IMR-90 (cell line): ENCODE measurements around the gene KRTAP3-1. TPM values are rescaled to one million over a fixed set of nuclear protein-coding genes. Genes with fewer than 3 reads are reported as not detected.

ENCODE experiments used
- ATAC-seq: fragments of 200-7000 bp; cut with Tn5 transposase; 2 replicates; pipeline ENCODE4 v1.9.1; 2020; ENCODE audit warnings: low read depth, mild to moderate bottlenecking, moderate library complexity
- BruUV-seq: library from RNA; stranded (reverse); fragments of 400-500 nt; replicated peaks from 2 replicates; lab custom pipeline; 2021; lab: Mats Ljungman, UMichigan
- CTCF ChIA-PET: fragments of 300-600 bp; formaldehyde crosslinking; extraction: SDS; loops from one replicate; lab custom pipeline; 2021; ENCODE audit warnings: antibody characterized with exemption; lab: Yijun Ruan, JAX
- POLR2A ChIA-PET: fragments of 300-600 bp; sonication (Branson Sonifier 250); formaldehyde crosslinking; loops from one replicate; lab custom pipeline; 2022; ENCODE audit warnings: antibody characterized with exemption; ENCODE audit not compliant: unreplicated experiment; lab: Charles Lee
- DNase-seq: peaks from one replicate; pipeline ENCODE4 v3.0.0; 2013
- H2AFZ ChIP-seq: replicated peaks from 2 replicates; pipeline ENCODE3; 2013; ENCODE audit warnings: low read length, mild to moderate bottlenecking; ENCODE audit not compliant: poor library complexity
- H2AK5ac ChIP-seq: 2 replicates; pipeline ENCODE4 v1.6.1; 2013; ENCODE audit warnings: low read depth, low read length, inconsistent platforms
- H2AK9ac ChIP-seq: replicated peaks from 2 replicates; pipeline ENCODE3; 2013; ENCODE audit warnings: mild to moderate bottlenecking, low read depth, low read length, moderate library complexity; ENCODE audit not compliant: poor library complexity
- H2BK120ac ChIP-seq: 2 replicates; pipeline ENCODE4 v1.6.1; 2013; ENCODE audit warnings: low read depth, low read length, inconsistent platforms
- H2BK15ac ChIP-seq: 3 replicates; pipeline ENCODE4 v1.6.1; 2013; ENCODE audit warnings: low read depth, low read length, inconsistent platforms
- H2BK20ac ChIP-seq: 2 replicates; pipeline ENCODE4 v1.6.1; 2013; ENCODE audit warnings: low read depth, mild to moderate bottlenecking, inconsistent platforms, low read length, moderate library complexity
- H2BK5ac ChIP-seq: 2 replicates; pipeline ENCODE4 v1.6.1; 2013; ENCODE audit warnings: mild to moderate bottlenecking, low read depth, low read length, inconsistent platforms; ENCODE audit not compliant: poor library complexity, severe bottlenecking
- H3K14ac ChIP-seq: replicated peaks from 2 replicates; pipeline ENCODE4 v1.6.1; 2013; ENCODE audit warnings: low read depth, low read length, inconsistent platforms
- H3K18ac ChIP-seq: 2 replicates; pipeline ENCODE4 v1.6.1; 2013; ENCODE audit warnings: low read depth, low read length, control low read depth
- H3K23ac ChIP-seq: 2 replicates; pipeline ENCODE4 v1.6.1; 2013; ENCODE audit warnings: low read depth, low read length, inconsistent platforms
- H3K27ac ChIP-seq: 2 replicates; pipeline ENCODE4 v1.5.1; 2013; ENCODE audit warnings: mild to moderate bottlenecking, control low read depth, low read length; ENCODE audit not compliant: insufficient read depth
- H3K27me3 ChIP-seq: 2 replicates; pipeline ENCODE4 v1.6.1; 2013; ENCODE audit warnings: low read length; ENCODE audit not compliant: control insufficient read depth, insufficient read depth
- H3K36me3 ChIP-seq: 2 replicates; pipeline ENCODE4 v1.6.1; 2013; ENCODE audit warnings: low read length, mixed read lengths; ENCODE audit not compliant: control insufficient read depth, insufficient read depth
- H3K4ac ChIP-seq: 2 replicates; pipeline ENCODE4 v1.6.1; 2013; ENCODE audit warnings: low read depth, low read length, inconsistent platforms
- H3K4me1 ChIP-seq: 2 replicates; pipeline ENCODE4 v1.6.1; 2013; ENCODE audit warnings: low read length, mixed read lengths; ENCODE audit not compliant: control insufficient read depth, insufficient read depth
- H3K4me2 ChIP-seq: 2 replicates; pipeline ENCODE4 v1.6.1; 2013; ENCODE audit warnings: low read depth, mild to moderate bottlenecking, control low read depth, low read length, moderate library complexity
- H3K4me3 ChIP-seq: 2 replicates; pipeline ENCODE4 v1.5.1; 2013; ENCODE audit warnings: low read depth, mild to moderate bottlenecking, control low read depth, low read length, moderate library complexity; ENCODE audit not compliant: insufficient read depth
- H3K56ac ChIP-seq: 2 replicates; pipeline ENCODE4 v1.6.1; 2013; ENCODE audit warnings: low read length, inconsistent platforms; ENCODE audit not compliant: insufficient read depth; ENCODE audit errors: extremely low read depth
- H3K79me1 ChIP-seq, 2 experiments: 2 replicates each; pipeline ENCODE4 v1.6.1; 2013; ENCODE audit warnings: low read length in 2 of 2, inconsistent platforms in 1 of 2, low read depth in 1 of 2
- H3K9ac ChIP-seq: 2 replicates; pipeline ENCODE4 v1.6.1; 2013; ENCODE audit warnings: low read depth, low read length, control low read depth
- H3K9me1 ChIP-seq: 2 replicates; pipeline ENCODE4 v1.6.1; 2013; ENCODE audit warnings: low read length, inconsistent platforms; ENCODE audit not compliant: insufficient read depth
- H3K9me3 ChIP-seq: 2 replicates; pipeline ENCODE4 v1.6.1; 2013; ENCODE audit warnings: low read length; ENCODE audit not compliant: control insufficient read depth, insufficient read depth
- H4K20me1 ChIP-seq: 2 replicates; pipeline ENCODE4 v1.6.1; 2013; ENCODE audit warnings: low read length, inconsistent platforms; ENCODE audit not compliant: insufficient read depth
- H4K5ac ChIP-seq: 2 replicates; pipeline ENCODE4 v1.6.1; 2013; ENCODE audit warnings: mild to moderate bottlenecking, low read depth, low read length, control low read depth
- H4K8ac ChIP-seq, 2 experiments: 2 replicates each; pipeline ENCODE4 v1.6.1; 2013; ENCODE audit warnings: low read depth in 2 of 2, low read length in 2 of 2, control low read depth in 1 of 2, inconsistent platforms in 1 of 2
- H4K91ac ChIP-seq: 2 replicates; pipeline ENCODE4 v1.6.1; 2013; ENCODE audit warnings: low read depth, low read length, inconsistent platforms; ENCODE audit not compliant: insufficient read depth
- BHLHE40 ChIP-seq: fragments of 150-350 bp; IDR thresholded peaks from 2 replicates; pipeline ENCODE4 v1.6.1; 2016; ENCODE audit warnings: mild to moderate bottlenecking, low read depth, low read length
- CTCF ChIP-seq: conservative IDR thresholded peaks from 2 replicates; pipeline ENCODE4 v1.5.1; 2012; ENCODE audit warnings: mild to moderate bottlenecking, low read depth, low read length, improper control_type of control experiment
- ELK1 ChIP-seq: fragments of 150-350 bp; IDR thresholded peaks from 2 replicates; pipeline ENCODE4 v1.6.1; 2016; ENCODE audit warnings: low read depth, mild to moderate bottlenecking, low read length, moderate library complexity, borderline replicate concordance
- MXI1 ChIP-seq: IDR thresholded peaks from 2 replicates; pipeline ENCODE4 v1.6.1; 2012; ENCODE audit warnings: low read depth, mild to moderate bottlenecking, low read length, moderate library complexity, borderline replicate concordance
- POLR2A ChIP-seq: IDR thresholded peaks from 2 replicates; pipeline ENCODE4 v1.6.1; 2012; ENCODE audit warnings: mild to moderate bottlenecking, low read depth, low read length
- RCOR1 ChIP-seq: IDR thresholded peaks from 2 replicates; pipeline ENCODE4 v1.6.1; 2012; ENCODE audit warnings: mild to moderate bottlenecking, low read length, improper control_type of control experiment; ENCODE audit not compliant: insufficient replicate concordance
- RFX5 ChIP-seq: IDR thresholded peaks from 2 replicates; pipeline ENCODE4 v1.8.0; 2012; ENCODE audit warnings: low read depth, mild to moderate bottlenecking, low read length, moderate library complexity
- SMC3 ChIP-seq: fragments of 150-350 bp; IDR thresholded peaks from 2 replicates; pipeline ENCODE4 v1.6.1; 2016; ENCODE audit warnings: low read depth, mild to moderate bottlenecking, antibody characterized with exemption, low read length, moderate library complexity
- WGBS, 2 experiments: methylation state at CpG; one replicate each; pipeline versions ENCODE4 v1.1.5 to v1.1.7; 2013; ENCODE audit warnings: missing lambda C conversion rate in 2 of 2; ENCODE audit not compliant: insufficient read length in 1 of 2; ENCODE audit errors: extremely low coverage in 2 of 2; 5-methylcytosine and 5-hydroxymethylcytosine counted together
- dilution Hi-C: fragments of 300-500 bp; cut with HindIII; formaldehyde crosslinking; loops from one replicate; pipeline ENCODE4 v1.14.3; 2018; ENCODE audit warnings: low sequenced_read_pairs; ENCODE audit not compliant: unreplicated experiment
- in situ Hi-C: fragments of 300-500 bp; cut with MboI; formaldehyde crosslinking; loops from 3 replicates; pipeline ENCODE4 v1.14.3; 2019; ENCODE audit warnings: low sequenced_read_pairs, inconsistent platforms, mixed read lengths
- intact Hi-C: fragments of 100-400 bp; cut with micrococcal nuclease; formaldehyde crosslinking; loops from 2 replicates; pipeline ENCODE4 v1.10.0; 2022
- polyA plus RNA-seq, 3 experiments: library from polyadenylated mRNA; depleted of rRNA; stranded (reverse); fragments of >200 nt; gene quantifications; 2 replicates each; pipeline ENCODE4 v1.2.3, GENCODE V29; 2012; ENCODE audit warnings: low replicate concordance in 1 of 3
- total RNA-seq: library from RNA; depleted of rRNA; stranded (reverse); fragments of >200 nt; gene quantifications from 2 replicates; pipeline ENCODE4 v1.2.3, GENCODE V29; 2012

The KRTAP3-1 gene
- total and polyA plus RNA-seq, 2 of the 4 experiments (the other 2 are of a cell fraction) = not detected

- dilution Hi-C loops = no loop called here
- CTCF ChIA-PET = no interaction called here
Observed at GRCh38 chr17:41037853-41038350, 29.0 kb upstream of the KRTAP3-1 start.

More at GRCh38 chr17:41037853-41038350, 29.0 kb upstream of the KRTAP3-1 start:
- H4K8ac ChIP-seq = no peak overlapping the region
- H4K20me1 ChIP-seq = no peaks in the 10 kb centered on the region
- H3K9me1 ChIP-seq = 0 out of 2 replicates have a peak, but pooled peaks cover 2% of the 10 kb centered on the region
- H2BK15ac ChIP-seq = no peak overlapping the region
- no peak overlapping the region for H3K27ac ChIP-seq
- H2BK20ac ChIP-seq = no peak overlapping the region
- H3K56ac ChIP-seq = no peak overlapping the region
- H3K27me3 ChIP-seq = no peaks in the 10 kb centered on the region
- no CpG with 5 or more reads among the region's 2 CpGs for WGBS, 2 experiments
- no peak overlapping the region for H3K4me2 ChIP-seq
- no TSS peak for BruUV-seq
- no peak overlapping the region for H3K14ac ChIP-seq
- POLR2A ChIA-PET = no interaction called here
- H3K36me3 ChIP-seq = no peaks in the 10 kb centered on the region
- in situ Hi-C loops = no loop called here
- ATAC-seq (no peak), DNase-seq (no peak)
- H2AK5ac ChIP-seq = no peak overlapping the region
- H3K9me3 ChIP-seq = no peaks in the 10 kb centered on the region
- no peak overlapping the region for H2AK9ac ChIP-seq
- H3K18ac ChIP-seq = no peak overlapping the region
- H3K4ac ChIP-seq = no peak overlapping the region
- H3K23ac ChIP-seq = no peak overlapping the region
- intact Hi-C loops = no loop called here
- no peak overlapping the region for H2BK5ac ChIP-seq
- peaks cover 2% of the 10 kb centered on the region; the same call in 1 of the 2 replicates for H3K4me1 ChIP-seq
- H3K79me1 ChIP-seq = no peaks in the 10 kb centered on the region
- no peak overlapping the region for H2AFZ ChIP-seq
- no peak overlapping the region for H4K5ac ChIP-seq
- no peak overlapping the region for H3K4me3 ChIP-seq
- no peak overlapping the region for H4K91ac ChIP-seq
- no peak overlapping the region for H2BK120ac ChIP-seq
- no peak overlapping the region for H3K9ac ChIP-seq
- TF ChIP-seq POLR2A (no peak), CTCF (no peak), ELK1 (no peak), RFX5 (no peak), BHLHE40 (no peak), SMC3 (no peak), MXI1 (no peak), RCOR1 (no peak)
